ENCODE data around the gene KRTAP12-4.

GRCh38 chr21:44670642-44671432 is 16.4 kb upstream of the KRTAP12-4 start:
- TF ChIP-seq CHD2 (IDR thresholded peaks at IDR 0.05; ENCODE audit: low read depth, low read length) (no peak), MAZ (CRISPR knock-in tag; conservative IDR thresholded peaks at IDR 0.05 in 1 of 2, IDR thresholded peaks at IDR 0.05 in 1 of 2) (no peak), CTCF (IDR thresholded peaks at IDR 0.05 in 2 of 3, conservative IDR thresholded peaks at IDR 0.05 in 1 of 3; ENCODE audit: insufficient read depth in 2 of 3, low read depth in 1 of 3, low read length in 3 of 3) (no peak), ZNF174 (CRISPR knock-in tag; IDR thresholded peaks at IDR 0.05) (no peak), MTA3 (IDR thresholded peaks at IDR 0.05; ENCODE audit: borderline replicate concordance) (no peak), ZNF41 (CRISPR knock-in tag; conservative IDR thresholded peaks at IDR 0.05) (no peak)
